Astrocyte (in vitro differentiated cells and primary cell): Measurements from ENCODE around the gene FRMPD2. TPM values are rescaled to one million over a fixed set of nuclear protein-coding genes. Genes with fewer than 3 reads are reported as not detected.

ENCODE experiments used
- DNase-seq: peaks from one replicate; pipeline ENCODE4 v3.0.0-alpha.2; 2010; ENCODE audit warnings: low read depth
- FAIRE-seq: peaks from 2 replicates; lab custom pipeline; 2011; peaks lifted over from hg19 to GRCh38; lab: Jason Lieb, UNC
- H2AFZ ChIP-seq: 2 replicates; pipeline ENCODE4 v1.6.0; 2012; ENCODE audit warnings: low read depth, low read length, inconsistent platforms
- H3K27ac ChIP-seq: 2 replicates; pipeline ENCODE4 v1.5.1; 2011; ENCODE audit warnings: low read depth, low read length, inconsistent platforms
- H3K27me3 ChIP-seq: 2 replicates; pipeline ENCODE4 v1.6.0; 2011; ENCODE audit warnings: low read length, inconsistent platforms; ENCODE audit not compliant: insufficient read depth
- H3K36me3 ChIP-seq: 2 replicates; pipeline ENCODE4 v1.5.1; 2011; ENCODE audit warnings: low read length, inconsistent platforms; ENCODE audit not compliant: insufficient read depth
- H3K4me1 ChIP-seq: 2 replicates; pipeline ENCODE4 v1.5.1; 2011; ENCODE audit warnings: low read length, inconsistent platforms; ENCODE audit not compliant: insufficient read depth
- H3K4me2 ChIP-seq: 2 replicates; pipeline ENCODE4 v1.6.0; 2012; ENCODE audit warnings: low read length, inconsistent platforms
- H3K4me3 ChIP-seq: 2 replicates; pipeline ENCODE4 v1.5.1; 2011; ENCODE audit warnings: low read depth, mild to moderate bottlenecking, low read length, inconsistent platforms; ENCODE audit not compliant: insufficient read depth
- H3K79me2 ChIP-seq: 2 replicates; pipeline ENCODE4 v1.6.0; 2012; ENCODE audit warnings: mild to moderate bottlenecking, low read length, inconsistent platforms; ENCODE audit not compliant: insufficient read depth
- H3K9ac ChIP-seq: 2 replicates; pipeline ENCODE4 v1.6.0; 2012; ENCODE audit warnings: mild to moderate bottlenecking, low read length, inconsistent platforms
- H3K9me3 ChIP-seq: 2 replicates; pipeline ENCODE4 v1.5.1; 2012; ENCODE audit warnings: low read depth, mild to moderate bottlenecking, low read length, inconsistent platforms; ENCODE audit not compliant: insufficient read depth
- H4K20me1 ChIP-seq: 2 replicates; pipeline ENCODE4 v1.6.0; 2012; ENCODE audit warnings: low read length, inconsistent platforms; ENCODE audit not compliant: insufficient read depth
- H3K27ac Mint-ChIP-seq: one replicate; pipeline ENCODE4 v1.8.0; 2021; ENCODE audit warnings: mild to moderate bottlenecking, mixed read lengths; ENCODE audit not compliant: unreplicated experiment
- H3K27me3 Mint-ChIP-seq: one replicate; pipeline ENCODE4 v1.8.0; 2021; ENCODE audit warnings: low read depth, mixed read lengths; ENCODE audit not compliant: unreplicated experiment
- H3K36me3 Mint-ChIP-seq: one replicate; pipeline ENCODE4 v1.8.0; 2021; ENCODE audit warnings: low read depth, mixed read lengths; ENCODE audit not compliant: unreplicated experiment
- H3K4me1 Mint-ChIP-seq: one replicate; pipeline ENCODE4 v1.8.0; 2021; ENCODE audit warnings: low read depth, mixed read lengths; ENCODE audit not compliant: unreplicated experiment
- H3K4me3 Mint-ChIP-seq: one replicate; pipeline ENCODE4 v1.8.0; 2021; ENCODE audit warnings: mild to moderate bottlenecking, moderate library complexity, mixed read lengths; ENCODE audit not compliant: unreplicated experiment
- H3K9me3 Mint-ChIP-seq: one replicate; pipeline ENCODE4 v1.8.0; 2021; ENCODE audit warnings: mild to moderate bottlenecking, mixed read lengths; ENCODE audit not compliant: unreplicated experiment
- CTCF ChIP-seq: IDR thresholded peaks from 2 replicates; pipeline ENCODE4 v1.5.1; 2011; ENCODE audit warnings: low read depth, mild to moderate bottlenecking, inconsistent platforms, low read length, moderate library complexity; ENCODE audit not compliant: insufficient read depth
- EZH2 ChIP-seq: IDR thresholded peaks from 2 replicates; pipeline ENCODE4 v1.6.1; 2012; ENCODE audit warnings: mild to moderate bottlenecking, low read length, inconsistent platforms; ENCODE audit not compliant: insufficient read depth
- total RNA-seq: library from RNA; stranded (reverse); gene quantifications from 2 replicates; pipeline ENCODE4 v1.2.1, GENCODE V29; 2021

Gene FRMPD2
- total RNA-seq, 1 donor from 2014 or later: 0.39 TPM

GRCh38 chr10:48195803-48196202, 78.7 kb downstream of the FRMPD2 start:
- H2AFZ ChIP-seq: no peak overlapping the region
- H3K27me3 ChIP-seq: peaks cover 29% of the 10 kb centered on the region
- Mint-ChIP-seq H3K4me3 (no peak overlapping the region), H3K9me3 (peaks cover 2% of the 10 kb centered on the region), H3K4me1 (peaks cover 3% of the 10 kb centered on the region), H3K27ac (no peak overlapping the region), H3K36me3 (no peaks in the 10 kb centered on the region), H3K27me3 (peaks cover 17% of the 10 kb centered on the region)
- no peaks in the 10 kb centered on the region for H3K79me2 ChIP-seq
- H3K27ac ChIP-seq: no peak overlapping the region
- H3K4me3 ChIP-seq: no peak overlapping the region
- H3K9ac ChIP-seq: no peak overlapping the region
- H3K9me3 ChIP-seq: no peaks in the 10 kb centered on the region
- DNase-seq (no peak), FAIRE-seq (no peak)
- H4K20me1 ChIP-seq: no peaks in the 10 kb centered on the region
- TF ChIP-seq EZH2 (no peak), CTCF (no peak)
- H3K4me2 ChIP-seq: no peak overlapping the region
- no peaks in the 10 kb centered on the region for H3K36me3 ChIP-seq
- no peaks in the 10 kb centered on the region for H3K4me1 ChIP-seq

DNA sequence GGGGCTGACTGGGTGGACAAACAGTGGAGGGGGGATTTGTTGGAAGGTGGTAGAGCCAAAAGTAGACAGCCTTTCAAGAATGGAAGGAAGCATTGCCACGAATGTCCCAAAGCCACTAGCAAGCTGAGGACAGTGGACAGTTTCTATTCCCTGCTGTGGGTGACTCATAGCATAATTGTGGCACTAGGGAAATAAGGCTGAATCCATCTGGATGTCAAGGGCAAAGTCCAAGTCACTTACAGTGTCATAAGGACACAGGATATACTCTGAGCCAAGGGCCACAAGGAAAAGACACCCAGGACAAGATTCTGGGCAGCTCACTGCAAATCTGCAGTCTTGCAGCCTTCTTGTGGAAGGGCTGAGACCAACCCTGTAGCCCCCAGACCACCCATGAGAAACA, 79.7 kb downstream of the FRMPD2 start:
- Histone ChIP-seq H3K79me2 (no peaks in the 10 kb centered on the region), H3K27ac (no peak overlapping the region), H2AFZ (no peak overlapping the region), H3K9me3 (no peaks in the 10 kb centered on the region), H3K4me1 (no peaks in the 10 kb centered on the region), H3K36me3 (no peaks in the 10 kb centered on the region), H3K4me3 (no peak overlapping the region), H4K20me1 (no peaks in the 10 kb centered on the region), H3K4me2 (no peak overlapping the region), H3K27me3 (peaks cover 29% of the 10 kb centered on the region), H3K9ac (no peak overlapping the region)
- peaks cover 3% of the 10 kb centered on the region for H3K4me1 Mint-ChIP-seq
- TF ChIP-seq EZH2 (no peak), CTCF (no peak)
- no peaks in the 10 kb centered on the region for H3K36me3 Mint-ChIP-seq
- no peak for DNase-seq
- no peak for FAIRE-seq
- peaks cover 2% of the 10 kb centered on the region for H3K9me3 Mint-ChIP-seq
- H3K27me3 Mint-ChIP-seq: peaks cover 17% of the 10 kb centered on the region
- H3K27ac Mint-ChIP-seq: no peak overlapping the region
- no peak overlapping the region for H3K4me3 Mint-ChIP-seq

- H3K9ac ChIP-seq: no peak overlapping the region
- no peak overlapping the region for H2AFZ ChIP-seq
- no peaks in the 10 kb centered on the region for H4K20me1 ChIP-seq
- Mint-ChIP-seq H3K9me3 (no peaks in the 10 kb centered on the region), H3K4me1 (peaks cover 3% of the 10 kb centered on the region), H3K27ac (no peak overlapping the region), H3K27me3 (peaks cover 23% of the 10 kb centered on the region), H3K36me3 (no peaks in the 10 kb centered on the region), H3K4me3 (no peak overlapping the region)
- H3K79me2 ChIP-seq: no peaks in the 10 kb centered on the region
- H3K4me2 ChIP-seq: no peak overlapping the region
- no peak overlapping the region for H3K4me3 ChIP-seq
- TF ChIP-seq CTCF: no peak
- no peak for TF ChIP-seq EZH2
- H3K36me3 ChIP-seq: no peaks in the 10 kb centered on the region
- H3K27ac ChIP-seq: no peak overlapping the region
- no peaks in the 10 kb centered on the region for H3K9me3 ChIP-seq
- peaks cover 29% of the 10 kb centered on the region for H3K27me3 ChIP-seq
- no peaks in the 10 kb centered on the region for H3K4me1 ChIP-seq
- DNase-seq: no peak
- FAIRE-seq: no peak
Observed at GRCh38 chr10:48193556-48193955, 80.9 kb downstream of the FRMPD2 start.
